ENCODE measurements around the gene ADGRL2.

Gene ADGRL2

DNA sequence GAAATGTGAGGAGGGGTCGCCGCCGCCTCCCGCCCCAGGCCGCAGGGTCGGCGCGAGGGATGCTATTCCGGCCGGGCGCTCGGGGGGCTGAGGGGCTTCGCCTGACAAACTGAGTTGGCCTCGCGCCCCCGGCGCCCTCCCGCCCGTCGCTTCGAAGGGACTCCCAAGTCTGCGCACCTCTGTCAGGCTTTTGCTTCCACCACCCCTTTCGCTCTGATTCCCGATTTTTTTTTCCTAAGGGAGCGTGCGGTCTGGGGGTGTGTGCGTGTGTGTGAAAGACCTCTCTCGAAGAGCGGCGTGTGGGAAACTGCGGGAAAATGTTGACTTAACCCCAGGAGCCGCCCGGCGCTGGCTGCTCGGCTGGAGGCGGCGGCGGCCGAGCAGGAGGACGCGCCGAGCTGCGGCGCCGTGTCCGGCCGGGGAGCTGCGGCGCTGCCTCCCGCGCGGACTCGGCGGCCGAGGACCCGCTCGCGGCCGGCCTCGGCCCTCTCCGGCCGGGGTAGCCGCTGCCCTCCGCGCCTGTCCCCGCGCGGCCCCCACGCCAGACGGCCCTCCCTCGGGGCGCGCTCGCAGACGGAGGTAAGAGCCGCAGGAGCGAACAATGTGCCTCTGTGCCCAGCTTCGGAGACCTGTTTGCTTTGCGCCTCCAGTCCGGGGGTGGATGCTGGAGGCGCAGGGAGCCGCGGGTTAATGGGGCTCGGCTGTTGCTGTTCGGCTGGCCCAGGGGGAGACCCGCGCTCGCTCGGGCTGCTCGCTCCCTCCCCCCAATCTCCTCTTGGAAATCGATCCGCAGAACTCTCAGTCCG is 1.1 kb downstream of the ADGRL2 start (continued):
- TF ChIP-seq ZBTB21 (tag by site-specific recombination; IDR thresholded peaks at IDR 0.05) (no peak), ZNF2 (tag by site-specific recombination; IDR thresholded peaks at IDR 0.05) (no peak), ZFP3 (tag by site-specific recombination; IDR thresholded peaks at IDR 0.05; ENCODE audit: low read depth) (no peak), ZNF169 (tag by site-specific recombination; IDR thresholded peaks at IDR 0.05) (no peak), ZNF174 (tag by site-specific recombination; IDR thresholded peaks at IDR 0.05) (no peak), ZNF16 (tag by site-specific recombination; IDR thresholded peaks at IDR 0.05; ENCODE audit: low read depth) (no peak), HOXC10 (CRISPR knock-in tag; IDR thresholded peaks at IDR 0.05) (no peak), KLF1 (tag by site-specific recombination; IDR thresholded peaks at IDR 0.05) (no peak), ZNF654 (tag by site-specific recombination; IDR thresholded peaks at IDR 0.05; ENCODE audit: low read depth) (no peak), ZBTB20 (tag by site-specific recombination; IDR thresholded peaks at IDR 0.05) (no peak; the same call in 1 of the 2 replicates), ZNF138 (tag by site-specific recombination; IDR thresholded peaks at IDR 0.05; ENCODE audit: borderline replicate concordance) (no peak), EGR2 (tag by site-specific recombination; IDR thresholded peaks at IDR 0.05; ENCODE audit: low read depth) (peak; percentile 78), SCRT2 (tag by site-specific recombination; IDR thresholded peaks at IDR 0.05) (peak; percentile 40; the same call in 1 of the 2 replicates), PRDM1 (tag by site-specific recombination; IDR thresholded peaks at IDR 0.05) (0 out of 2 replicates have a peak, but pooled peaks have one; percentile 20), ZFHX2 (tag by site-specific recombination; conservative IDR thresholded peaks at IDR 0.05) (peak; percentile 84), ZNF548 (tag by site-specific recombination; IDR thresholded peaks at IDR 0.05) (no peak), YY1 (tag by site-specific recombination; IDR thresholded peaks at IDR 0.05) (no peak), ZSCAN16 (tag by site-specific recombination; IDR thresholded peaks at IDR 0.05) (no peak), ZNF521 (tag by site-specific recombination; IDR thresholded peaks at IDR 0.05) (no peak), ZNF658 (tag by site-specific recombination; IDR thresholded peaks at IDR 0.05) (no peak), ZNF121 (tag by site-specific recombination; IDR thresholded peaks at IDR 0.05) (no peak), ZNF624 (tag by site-specific recombination; IDR thresholded peaks at IDR 0.05) (no peak), ZFP37 (tag by site-specific recombination; IDR thresholded peaks at IDR 0.05) (peak; percentile 8; the same call in 1 of the 2 replicates), ZNF610 (tag by site-specific recombination; IDR thresholded peaks at IDR 0.05; ENCODE audit: borderline replicate concordance) (no peak), ZNF423 (tag by site-specific recombination; IDR thresholded peaks at IDR 0.05) (no peak), YY2 (tag by site-specific recombination; IDR thresholded peaks at IDR 0.05) (no peak), ZNF19 (tag by site-specific recombination; IDR thresholded peaks at IDR 0.05; ENCODE audit: low read depth) (no peak), ZNF600 (tag by site-specific recombination; IDR thresholded peaks at IDR 0.05) (peak; percentile 14; the same call in 1 of the 2 replicates), GLIS1 (tag by site-specific recombination; IDR thresholded peaks at IDR 0.05) (peak; percentile 64)
- TF ChIP-seq, protein P1, sequence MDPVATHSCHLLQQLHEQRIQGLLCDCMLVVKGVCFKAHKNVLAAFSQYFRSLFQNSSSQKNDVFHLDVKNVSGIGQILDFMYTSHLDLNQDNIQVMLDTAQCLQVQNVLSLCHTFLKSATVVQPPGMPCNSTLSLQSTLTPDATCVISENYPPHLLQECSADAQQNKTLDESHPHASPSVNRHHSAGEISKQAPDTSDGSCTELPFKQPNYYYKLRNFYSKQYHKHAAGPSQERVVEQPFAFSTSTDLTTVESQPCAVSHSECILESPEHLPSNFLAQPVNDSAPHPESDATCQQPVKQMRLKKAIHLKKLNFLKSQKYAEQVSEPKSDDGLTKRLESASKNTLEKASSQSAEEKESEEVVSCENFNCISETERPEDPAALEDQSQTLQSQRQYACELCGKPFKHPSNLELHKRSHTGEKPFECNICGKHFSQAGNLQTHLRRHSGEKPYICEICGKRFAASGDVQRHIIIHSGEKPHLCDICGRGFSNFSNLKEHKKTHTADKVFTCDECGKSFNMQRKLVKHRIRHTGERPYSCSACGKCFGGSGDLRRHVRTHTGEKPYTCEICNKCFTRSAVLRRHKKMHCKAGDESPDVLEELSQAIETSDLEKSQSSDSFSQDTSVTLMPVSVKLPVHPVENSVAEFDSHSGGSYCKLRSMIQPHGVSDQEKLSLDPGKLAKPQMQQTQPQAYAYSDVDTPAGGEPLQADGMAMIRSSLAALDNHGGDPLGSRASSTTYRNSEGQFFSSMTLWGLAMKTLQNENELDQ (tag by site-specific recombination; IDR thresholded peaks at IDR 0.05; ENCODE audit: low read depth), result no peak
- TF ChIP-seq, protein P2, sequence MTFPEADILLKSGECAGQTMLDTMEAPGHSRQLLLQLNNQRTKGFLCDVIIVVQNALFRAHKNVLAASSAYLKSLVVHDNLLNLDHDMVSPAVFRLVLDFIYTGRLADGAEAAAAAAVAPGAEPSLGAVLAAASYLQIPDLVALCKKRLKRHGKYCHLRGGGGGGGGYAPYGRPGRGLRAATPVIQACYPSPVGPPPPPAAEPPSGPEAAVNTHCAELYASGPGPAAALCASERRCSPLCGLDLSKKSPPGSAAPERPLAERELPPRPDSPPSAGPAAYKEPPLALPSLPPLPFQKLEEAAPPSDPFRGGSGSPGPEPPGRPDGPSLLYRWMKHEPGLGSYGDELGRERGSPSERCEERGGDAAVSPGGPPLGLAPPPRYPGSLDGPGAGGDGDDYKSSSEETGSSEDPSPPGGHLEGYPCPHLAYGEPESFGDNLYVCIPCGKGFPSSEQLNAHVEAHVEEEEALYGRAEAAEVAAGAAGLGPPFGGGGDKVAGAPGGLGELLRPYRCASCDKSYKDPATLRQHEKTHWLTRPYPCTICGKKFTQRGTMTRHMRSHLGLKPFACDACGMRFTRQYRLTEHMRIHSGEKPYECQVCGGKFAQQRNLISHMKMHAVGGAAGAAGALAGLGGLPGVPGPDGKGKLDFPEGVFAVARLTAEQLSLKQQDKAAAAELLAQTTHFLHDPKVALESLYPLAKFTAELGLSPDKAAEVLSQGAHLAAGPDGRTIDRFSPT (tag by site-specific recombination; IDR thresholded peaks at IDR 0.05), result no peak
- TF ChIP-seq, protein P3, sequence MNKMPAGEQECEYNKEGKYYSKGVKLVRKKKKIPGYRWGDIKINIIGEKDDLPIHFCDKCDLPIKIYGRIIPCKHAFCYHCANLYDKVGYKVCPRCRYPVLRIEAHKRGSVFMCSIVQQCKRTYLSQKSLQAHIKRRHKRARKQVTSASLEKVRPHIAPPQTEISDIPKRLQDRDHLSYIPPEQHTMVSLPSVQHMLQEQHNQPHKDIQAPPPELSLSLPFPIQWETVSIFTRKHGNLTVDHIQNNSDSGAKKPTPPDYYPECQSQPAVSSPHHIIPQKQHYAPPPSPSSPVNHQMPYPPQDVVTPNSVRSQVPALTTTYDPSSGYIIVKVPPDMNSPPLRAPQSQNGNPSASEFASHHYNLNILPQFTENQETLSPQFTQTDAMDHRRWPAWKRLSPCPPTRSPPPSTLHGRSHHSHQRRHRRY (tag by site-specific recombination; IDR thresholded peaks at IDR 0.05), result no peak
- TF ChIP-seq, protein P4, sequence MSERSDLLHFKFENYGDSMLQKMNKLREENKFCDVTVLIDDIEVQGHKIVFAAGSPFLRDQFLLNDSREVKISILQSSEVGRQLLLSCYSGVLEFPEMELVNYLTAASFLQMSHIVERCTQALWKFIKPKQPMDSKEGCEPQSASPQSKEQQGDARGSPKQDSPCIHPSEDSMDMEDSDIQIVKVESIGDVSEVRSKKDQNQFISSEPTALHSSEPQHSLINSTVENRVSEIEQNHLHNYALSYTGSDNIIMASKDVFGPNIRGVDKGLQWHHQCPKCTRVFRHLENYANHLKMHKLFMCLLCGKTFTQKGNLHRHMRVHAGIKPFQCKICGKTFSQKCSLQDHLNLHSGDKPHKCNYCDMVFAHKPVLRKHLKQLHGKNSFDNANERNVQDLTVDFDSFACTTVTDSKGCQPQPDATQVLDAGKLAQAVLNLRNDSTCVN (tag by site-specific recombination; optimal IDR thresholded peaks at IDR 0.05), result peak; percentile 53
- TF ChIP-seq, protein P5, sequence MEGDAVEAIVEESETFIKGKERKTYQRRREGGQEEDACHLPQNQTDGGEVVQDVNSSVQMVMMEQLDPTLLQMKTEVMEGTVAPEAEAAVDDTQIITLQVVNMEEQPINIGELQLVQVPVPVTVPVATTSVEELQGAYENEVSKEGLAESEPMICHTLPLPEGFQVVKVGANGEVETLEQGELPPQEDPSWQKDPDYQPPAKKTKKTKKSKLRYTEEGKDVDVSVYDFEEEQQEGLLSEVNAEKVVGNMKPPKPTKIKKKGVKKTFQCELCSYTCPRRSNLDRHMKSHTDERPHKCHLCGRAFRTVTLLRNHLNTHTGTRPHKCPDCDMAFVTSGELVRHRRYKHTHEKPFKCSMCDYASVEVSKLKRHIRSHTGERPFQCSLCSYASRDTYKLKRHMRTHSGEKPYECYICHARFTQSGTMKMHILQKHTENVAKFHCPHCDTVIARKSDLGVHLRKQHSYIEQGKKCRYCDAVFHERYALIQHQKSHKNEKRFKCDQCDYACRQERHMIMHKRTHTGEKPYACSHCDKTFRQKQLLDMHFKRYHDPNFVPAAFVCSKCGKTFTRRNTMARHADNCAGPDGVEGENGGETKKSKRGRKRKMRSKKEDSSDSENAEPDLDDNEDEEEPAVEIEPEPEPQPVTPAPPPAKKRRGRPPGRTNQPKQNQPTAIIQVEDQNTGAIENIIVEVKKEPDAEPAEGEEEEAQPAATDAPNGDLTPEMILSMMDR (tag by site-specific recombination; IDR thresholded peaks at IDR 0.05), result no peak
